ENCODE data around the gene SNX32. TPM values are rescaled to one million over a fixed set of nuclear protein-coding genes. Genes with fewer than 3 reads are reported as not detected.
"Not testable (repeated sequence)": the region's sequence is repeated elsewhere in the genome, so short reads cannot be mapped to it uniquely, and the experiment has no call there.

Gene SNX32
- total RNA-seq, 1 donor from 2014 or later: 0.79 TPM

- DNase-seq (ENCODE audit: low read depth, low spot score): no peak
These were observed 49.4 kb downstream of the SNX32 start for GRCh38 chr11:65883058-65883761.

DNA sequence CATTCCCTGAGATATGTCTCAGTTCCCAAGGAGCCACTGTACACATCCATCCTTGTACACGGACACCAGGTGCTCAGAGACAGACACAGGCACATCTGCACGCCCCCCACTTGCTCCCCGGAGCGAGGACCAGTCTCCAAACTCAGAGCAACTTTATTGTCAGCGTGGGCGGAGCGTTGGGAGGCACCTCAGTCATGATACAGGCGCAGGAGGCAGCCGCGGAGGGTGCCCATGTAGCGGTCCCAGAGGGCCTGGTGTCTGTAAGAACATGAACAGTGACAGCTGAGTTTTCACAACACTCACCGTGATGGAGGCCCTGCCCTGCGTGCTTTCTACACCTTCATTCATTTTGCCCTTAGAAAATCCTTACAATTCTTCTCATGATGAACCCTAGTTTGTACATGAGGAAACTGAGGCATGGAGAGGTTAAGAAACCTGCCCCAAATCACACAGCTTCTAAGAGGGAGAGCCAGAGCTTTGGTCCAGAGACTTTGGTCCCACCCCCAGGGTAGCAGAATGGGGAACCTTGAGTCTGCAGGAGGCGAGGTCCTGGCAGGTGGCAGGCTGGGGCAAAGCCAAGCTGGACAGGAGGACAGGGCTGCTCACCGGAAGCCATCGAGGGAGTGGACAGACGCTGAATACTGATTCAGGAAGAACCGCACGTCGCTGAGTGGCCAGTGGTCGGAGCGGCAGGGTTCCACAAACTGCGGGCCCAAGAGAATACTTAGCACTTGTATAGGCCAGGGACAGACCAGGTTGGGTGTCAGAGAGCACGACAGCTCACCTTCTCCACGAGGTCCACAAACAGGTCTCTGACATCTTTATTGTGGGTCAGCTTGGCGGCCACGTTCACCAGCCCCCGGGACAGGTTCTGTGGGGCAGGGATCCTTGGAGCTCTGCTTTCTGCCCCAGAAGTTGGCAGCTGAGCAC lies 50.3 kb downstream of the SNX32 start:
- no peak for DNase-seq (ENCODE audit: low read depth, low spot score)

DNA sequence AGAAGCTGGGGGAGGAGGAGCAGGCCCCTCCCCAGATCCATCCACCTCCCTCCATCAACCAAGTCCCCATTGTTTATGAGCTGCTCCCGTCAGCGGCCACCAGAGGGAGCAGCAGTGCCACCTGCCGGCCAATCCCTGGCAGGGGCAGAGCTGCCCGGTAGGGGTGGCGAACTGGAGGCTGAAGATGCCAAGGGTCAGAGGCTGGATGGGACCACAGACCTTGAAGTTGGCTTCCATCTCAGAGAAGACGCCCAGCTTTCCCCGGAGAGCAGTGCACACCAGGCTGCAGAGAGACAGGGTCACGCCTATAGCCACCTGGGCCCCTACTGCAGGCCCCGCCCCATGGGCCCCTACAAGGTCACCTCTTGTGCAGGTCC lies 50.9 kb downstream of the SNX32 start:
- DNase-seq (ENCODE audit: low read depth, low spot score): no peak

DNA sequence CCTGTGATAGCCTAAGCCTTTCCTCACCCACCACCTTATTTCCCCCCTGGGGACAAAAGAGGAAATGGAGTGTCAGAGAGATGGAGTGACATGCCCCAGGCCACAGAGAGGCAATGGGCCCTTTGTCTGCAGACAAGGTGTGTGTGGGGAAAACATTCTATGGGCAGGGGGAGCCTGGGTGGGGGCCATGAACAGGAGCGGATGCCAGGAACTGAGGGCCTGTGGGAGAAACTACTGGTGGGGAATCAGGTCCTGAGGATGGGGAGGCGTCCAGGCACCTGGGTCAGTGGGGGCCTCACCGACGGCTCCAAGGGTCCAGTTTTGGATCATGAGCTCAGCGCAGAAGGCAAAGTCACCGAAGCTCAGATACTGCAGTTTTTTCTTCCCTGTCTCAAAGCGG lies 51.5 kb downstream of the SNX32 start:
- no peak for DNase-seq (ENCODE audit: low read depth, low spot score)

- no peak for DNase-seq (ENCODE audit: low read depth, low spot score)
These were observed 52.2 kb downstream of the SNX32 start for GRCh38 chr11:65885808-65886536.

DNA sequence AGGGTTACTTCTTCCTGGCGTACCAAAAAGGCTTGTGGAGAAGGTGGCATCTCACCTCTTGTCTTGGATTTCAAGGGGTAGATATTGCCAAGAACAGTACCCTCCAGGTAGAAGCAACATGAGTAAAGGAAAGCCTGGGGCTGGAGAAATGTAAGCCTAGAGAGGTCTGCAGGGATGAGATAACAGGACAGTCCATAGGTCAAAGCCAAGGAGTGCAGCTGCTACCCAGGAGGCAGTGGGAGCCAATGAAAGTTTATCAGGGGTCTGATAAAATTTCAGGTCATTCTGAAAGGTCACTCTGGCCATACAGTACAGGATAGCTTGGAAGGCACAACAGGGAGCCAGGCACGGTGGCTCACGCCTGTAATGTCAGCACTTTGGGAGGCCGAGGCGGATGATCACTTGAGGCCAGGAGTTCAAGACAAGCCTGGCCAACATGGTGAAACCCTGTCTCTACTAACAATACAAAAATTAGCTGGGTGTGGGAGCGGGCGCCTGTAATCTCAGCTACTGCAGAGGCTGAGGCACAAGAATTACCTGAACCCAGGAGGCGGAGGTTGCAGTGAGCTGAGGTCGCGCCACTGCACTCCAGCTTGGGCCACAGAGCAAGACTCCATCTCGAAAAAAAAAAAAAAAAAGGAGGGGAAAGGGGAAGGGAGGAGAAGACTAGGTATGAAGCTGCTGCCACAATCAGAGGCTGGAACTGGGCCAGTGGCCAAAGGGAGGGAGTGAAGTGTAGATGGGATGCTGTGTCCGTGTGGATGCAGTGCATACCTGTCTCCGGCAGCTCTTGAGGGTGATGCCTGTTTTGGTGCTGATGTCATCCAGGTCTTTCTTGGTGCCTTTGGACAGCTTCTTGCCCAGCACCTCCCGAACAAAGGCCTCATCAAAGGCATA lies 53.3 kb downstream of the SNX32 start:
- no peak for DNase-seq (ENCODE audit: low read depth, low spot score)

GRCh38 chr11:65887723-65888162 lies 54.0 kb downstream of the SNX32 start:
- no peak for DNase-seq (ENCODE audit: low read depth, low spot score)

DNA sequence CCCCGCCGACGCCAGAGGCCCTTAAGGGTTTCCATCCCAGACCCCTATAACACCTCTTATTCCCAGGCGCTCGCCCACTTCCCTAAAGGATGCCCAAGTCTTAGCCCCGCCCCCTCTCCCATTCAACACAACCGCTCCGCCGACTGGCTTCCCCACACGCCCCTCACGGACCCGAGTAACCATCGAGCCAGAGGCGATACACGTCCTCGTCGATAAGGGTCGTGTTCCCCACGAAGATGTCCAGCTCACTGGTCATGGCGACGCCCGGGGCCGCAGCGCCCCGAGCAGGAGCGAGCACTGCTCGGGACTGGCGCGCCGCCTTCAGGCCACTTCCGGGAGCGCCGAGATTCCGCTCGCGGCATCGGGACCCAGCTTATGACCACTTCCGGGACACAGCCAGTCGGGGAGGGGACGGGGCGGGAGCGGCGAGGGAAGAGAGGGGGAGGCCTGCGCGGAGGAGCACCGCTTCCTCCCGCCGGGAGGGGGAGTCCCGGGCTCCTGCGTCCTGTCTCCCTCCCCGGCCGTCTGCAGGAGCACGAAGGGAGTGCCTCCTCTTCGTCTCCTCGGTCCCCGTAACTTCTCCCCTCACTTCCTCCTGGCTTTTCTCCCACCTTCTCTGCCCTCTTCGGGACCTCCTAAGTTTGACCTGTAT lies 54.5 kb downstream of the SNX32 start, which contains the start of gene FIBP:
Gene FIBP (minus strand): TSS at position 309 of the 652 bp plus-strand sequence. CDS start 53 bp downstream, at position 256.
- DNase-seq (ENCODE audit: low read depth, low spot score): peak; percentile 91

DNA sequence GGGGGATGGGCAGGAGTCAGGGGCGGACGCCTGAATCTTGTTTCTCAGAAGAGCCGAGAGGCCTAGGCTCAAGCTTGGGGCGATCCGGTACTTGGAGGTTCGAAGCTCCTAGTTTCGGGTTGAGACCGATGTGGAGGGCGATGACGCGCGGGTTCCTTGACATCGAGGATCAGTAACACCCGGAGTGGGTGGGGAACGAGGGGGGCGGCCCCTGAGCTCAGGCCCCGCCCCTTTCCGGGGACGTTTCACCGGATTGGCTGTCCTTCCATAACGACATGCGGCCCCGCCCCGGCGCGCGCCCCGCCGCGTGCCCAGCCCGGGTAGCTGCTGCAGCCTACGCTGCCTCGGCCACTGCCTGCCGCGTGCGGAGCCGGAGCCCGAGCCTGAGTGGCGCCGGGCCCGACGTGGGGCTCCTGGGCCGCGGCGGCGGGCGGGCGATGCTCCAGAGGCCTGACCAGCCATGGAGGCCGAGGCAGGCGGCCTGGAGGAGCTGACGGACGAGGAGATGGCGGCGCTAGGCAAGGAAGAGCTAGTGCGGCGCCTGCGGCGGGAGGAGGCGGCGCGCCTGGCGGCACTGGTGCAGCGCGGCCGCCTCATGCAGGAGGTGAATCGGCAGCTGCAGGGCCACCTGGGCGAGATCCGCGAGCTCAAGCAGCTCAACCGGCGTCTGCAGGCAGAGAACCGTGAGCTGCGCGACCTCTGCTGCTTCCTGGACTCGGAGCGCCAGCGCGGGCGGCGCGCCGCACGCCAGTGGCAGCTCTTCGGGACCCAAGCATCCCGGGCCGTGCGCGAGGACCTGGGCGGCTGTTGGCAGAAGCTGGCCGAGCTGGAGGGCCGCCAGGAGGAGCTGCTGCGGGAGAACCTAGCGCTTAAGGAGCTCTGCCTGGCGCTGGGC lies 56.8 kb downstream of the SNX32 start, which contains the start of gene CCDC85B:
Gene CCDC85B (plus strand): TSS at position 350 of the 895 bp plus-strand sequence. CDS start 111 bp downstream, at position 461.
- DNase-seq (ENCODE audit: low read depth, low spot score): peak; percentile 78

GRCh38 chr11:65891219-65892136 lies 57.7 kb downstream of the SNX32 start:
- DNase-seq (ENCODE audit: low read depth, low spot score): peak; percentile 76

- not testable (repeated sequence) for DNase-seq (ENCODE audit: low read depth, low spot score)
These were observed 58.4 kb downstream of the SNX32 start for GRCh38 chr11:65892137-65892540.

DNA sequence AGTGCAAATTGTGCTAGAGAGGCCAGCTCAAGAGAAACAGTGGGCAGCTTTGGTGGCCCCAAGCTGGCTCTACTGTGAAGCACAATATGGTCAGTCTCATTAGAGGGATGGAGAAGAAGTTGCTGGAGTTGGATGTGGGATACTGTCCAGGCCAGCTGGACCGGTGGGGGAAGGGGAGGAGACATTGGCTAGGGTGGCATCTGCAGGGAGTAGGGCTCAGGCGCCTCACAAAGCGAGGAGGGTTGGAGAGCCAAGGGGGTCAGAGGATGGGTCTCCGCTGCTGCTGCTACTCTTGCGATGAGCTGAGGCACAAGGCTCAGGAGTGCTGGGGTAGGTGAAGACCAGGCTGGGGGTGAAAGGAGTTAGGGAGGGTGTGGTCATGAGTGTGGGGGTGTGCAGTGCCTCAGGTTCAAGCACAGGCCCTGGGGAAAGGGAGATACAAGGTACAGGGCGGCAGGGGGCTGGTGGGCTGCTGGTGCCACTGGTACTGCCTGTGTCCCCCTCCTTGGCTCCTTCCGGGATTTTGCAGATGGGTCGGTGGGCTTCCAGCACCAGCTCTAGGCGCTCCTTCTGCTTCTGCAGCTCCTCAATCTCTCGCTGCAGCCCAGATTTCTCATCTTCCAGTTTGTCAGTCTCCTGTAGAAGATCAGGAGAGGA lies 59.0 kb downstream of the SNX32 start:
- DNase-seq (ENCODE audit: low read depth, low spot score): no peak

GRCh38 chr11:65894034-65894591 lies 60.4 kb downstream of the SNX32 start:
- no peak for DNase-seq (ENCODE audit: low read depth, low spot score)

- DNase-seq (ENCODE audit: low read depth, low spot score): no peak
These were observed 61.8 kb downstream of the SNX32 start for GRCh38 chr11:65895482-65895981.

- DNase-seq (ENCODE audit: low read depth, low spot score): no peak
These were observed 62.6 kb downstream of the SNX32 start for GRCh38 chr11:65896034-65896999.
